ENCODE results near the gene EME2.

EME2 gene

DNA sequence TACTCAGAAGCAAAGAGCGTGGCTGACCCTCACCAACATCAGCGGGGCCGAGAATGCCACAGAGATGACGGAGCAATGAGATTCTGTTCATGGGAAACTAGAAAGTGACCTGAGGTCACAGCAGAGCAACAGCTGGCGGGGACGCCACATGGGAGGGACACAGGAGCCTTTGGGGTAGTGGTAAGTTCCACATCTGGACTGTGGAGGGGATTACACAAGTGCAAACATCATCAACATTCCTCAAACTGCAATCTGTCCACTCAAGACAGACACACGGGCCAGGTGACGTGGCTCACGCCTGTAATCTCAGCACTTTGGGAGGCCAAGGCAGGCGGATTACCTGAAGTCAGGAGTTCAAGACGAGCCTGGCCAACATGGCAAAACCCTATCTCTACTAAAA, 42.9 kb downstream of the EME2 start:
- ChIA-PET CTCF (interaction anchor here (0.7 kb wide), 1 partner anchor 270 kb away, joined by 4 read pairs; no protein-coding TSS in a partner anchor), POLR2A (ENCODE audit: low non-redundant PET) (interaction anchor here (0.6 kb wide), 1 partner anchor 39 kb away, joined by 5 read pairs; no protein-coding TSS in a partner anchor)
- H3K27ac ChIP-seq: peak overlapping the region; percentile 24; the same call in 1 of the 2 replicates
- TF ChIP-seq, protein P1, sequence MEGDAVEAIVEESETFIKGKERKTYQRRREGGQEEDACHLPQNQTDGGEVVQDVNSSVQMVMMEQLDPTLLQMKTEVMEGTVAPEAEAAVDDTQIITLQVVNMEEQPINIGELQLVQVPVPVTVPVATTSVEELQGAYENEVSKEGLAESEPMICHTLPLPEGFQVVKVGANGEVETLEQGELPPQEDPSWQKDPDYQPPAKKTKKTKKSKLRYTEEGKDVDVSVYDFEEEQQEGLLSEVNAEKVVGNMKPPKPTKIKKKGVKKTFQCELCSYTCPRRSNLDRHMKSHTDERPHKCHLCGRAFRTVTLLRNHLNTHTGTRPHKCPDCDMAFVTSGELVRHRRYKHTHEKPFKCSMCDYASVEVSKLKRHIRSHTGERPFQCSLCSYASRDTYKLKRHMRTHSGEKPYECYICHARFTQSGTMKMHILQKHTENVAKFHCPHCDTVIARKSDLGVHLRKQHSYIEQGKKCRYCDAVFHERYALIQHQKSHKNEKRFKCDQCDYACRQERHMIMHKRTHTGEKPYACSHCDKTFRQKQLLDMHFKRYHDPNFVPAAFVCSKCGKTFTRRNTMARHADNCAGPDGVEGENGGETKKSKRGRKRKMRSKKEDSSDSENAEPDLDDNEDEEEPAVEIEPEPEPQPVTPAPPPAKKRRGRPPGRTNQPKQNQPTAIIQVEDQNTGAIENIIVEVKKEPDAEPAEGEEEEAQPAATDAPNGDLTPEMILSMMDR (conservative IDR thresholded peaks at IDR 0.05; ENCODE audit: low read depth): no peak
- DNase-seq (ENCODE audit: low spot score): no peak

DNA sequence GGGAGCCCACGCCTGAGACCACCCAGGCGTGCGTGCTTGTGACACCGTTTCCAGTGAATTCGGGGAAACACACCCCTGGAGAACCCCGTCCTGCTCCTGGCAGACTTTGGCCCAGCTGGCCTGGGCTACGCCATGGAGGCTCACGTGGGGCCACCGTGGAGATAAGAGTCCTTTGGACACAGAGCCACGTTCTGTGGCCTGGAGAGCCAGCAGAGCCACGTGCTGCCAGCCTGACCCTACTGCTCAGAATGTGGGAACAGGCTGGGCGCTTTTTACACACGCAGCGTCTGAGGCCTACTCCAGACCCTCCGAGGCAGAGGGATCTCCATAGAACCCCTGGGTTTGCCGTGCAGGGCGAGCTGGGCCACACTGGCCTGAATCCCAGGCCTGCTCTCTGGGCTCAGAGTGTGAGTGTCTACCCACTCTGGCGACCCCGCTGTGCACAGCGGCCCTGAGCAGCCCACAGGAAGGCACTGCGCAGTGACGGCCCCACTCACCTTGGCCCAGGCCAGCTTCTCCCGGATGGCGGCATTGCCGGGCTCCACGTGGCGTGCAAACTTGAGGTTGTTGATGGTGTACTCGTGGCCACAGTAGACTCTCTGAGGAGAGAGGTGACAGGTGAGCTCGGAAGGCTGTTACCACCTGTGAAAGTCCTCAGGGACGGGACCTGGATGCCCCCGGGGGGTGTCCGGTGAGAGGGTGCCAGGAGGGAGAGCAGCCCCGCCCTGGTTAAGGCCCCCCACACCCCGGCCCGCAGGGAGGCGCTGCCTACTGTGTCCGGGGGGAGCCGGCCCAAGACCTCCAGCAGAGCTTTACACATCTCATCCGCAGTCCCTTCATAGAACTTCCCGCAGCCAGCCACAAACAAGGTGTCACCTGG, 44.0 kb downstream of the EME2 start:
- ChIA-PET CTCF (no interaction called here), POLR2A (ENCODE audit: low non-redundant PET) (interaction anchor here (0.5 kb wide), 1 partner anchor 26 kb away, joined by 4 read pairs; no protein-coding TSS in a partner anchor)
- DNase-seq (ENCODE audit: low spot score): no peak
- H3K27ac ChIP-seq: no peak overlapping the region
- TF ChIP-seq, protein P1 (conservative IDR thresholded peaks at IDR 0.05; ENCODE audit: low read depth): no peak

DNA sequence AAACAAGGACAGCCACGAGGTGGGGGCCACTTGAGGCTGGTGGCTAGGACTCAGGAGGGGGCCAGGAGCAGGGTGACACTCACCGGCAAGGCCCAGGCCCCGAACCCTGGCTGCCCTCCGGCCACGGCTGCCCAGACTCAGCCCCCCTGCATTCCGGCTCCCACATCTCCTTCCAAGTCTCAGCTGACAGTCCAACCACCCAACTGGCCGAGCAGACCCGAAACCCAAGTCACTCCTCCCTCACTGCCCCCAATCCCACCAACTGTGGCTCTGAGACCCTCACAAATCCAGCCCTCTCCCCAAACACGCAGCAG, 44.6 kb downstream of the EME2 start:
- CTCF ChIA-PET: no interaction called here

DNA sequence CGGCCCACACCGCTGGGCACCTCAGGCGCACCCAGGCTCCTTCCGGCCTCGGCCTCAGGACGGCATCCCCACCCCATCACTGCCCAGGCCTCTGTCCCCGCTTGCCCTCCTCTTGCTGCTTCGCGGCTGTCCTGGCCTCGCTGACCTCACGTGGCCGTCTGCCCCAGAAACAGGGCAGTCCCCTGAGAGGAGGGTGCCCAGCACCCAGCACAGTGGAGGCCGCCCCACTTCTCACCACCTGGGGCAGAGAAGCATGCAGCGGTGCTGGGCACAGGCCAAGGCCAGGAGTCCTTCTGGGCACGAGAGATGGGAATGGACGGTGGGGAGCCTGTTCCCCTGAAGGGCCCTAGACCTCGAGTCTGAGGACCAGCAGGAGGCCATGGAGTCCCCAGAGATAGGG, 45.1 kb downstream of the EME2 start:
- ChIA-PET POLR2A (ENCODE audit: low non-redundant PET) (no interaction called here), CTCF (no interaction called here)
- TF ChIP-seq, protein P1 (conservative IDR thresholded peaks at IDR 0.05; ENCODE audit: low read depth): no peak
- DNase-seq (ENCODE audit: low spot score): no peak
- H3K27ac ChIP-seq: no peak overlapping the region

More for the DNA sequence above, 44.6 kb downstream of the EME2 start:
- POLR2A ChIA-PET (ENCODE audit: low non-redundant PET): no interaction called here
- H3K27ac ChIP-seq: no peak overlapping the region
- TF ChIP-seq, protein P1 (conservative IDR thresholded peaks at IDR 0.05; ENCODE audit: low read depth): no peak
- no peak for DNase-seq (ENCODE audit: low spot score)

DNA sequence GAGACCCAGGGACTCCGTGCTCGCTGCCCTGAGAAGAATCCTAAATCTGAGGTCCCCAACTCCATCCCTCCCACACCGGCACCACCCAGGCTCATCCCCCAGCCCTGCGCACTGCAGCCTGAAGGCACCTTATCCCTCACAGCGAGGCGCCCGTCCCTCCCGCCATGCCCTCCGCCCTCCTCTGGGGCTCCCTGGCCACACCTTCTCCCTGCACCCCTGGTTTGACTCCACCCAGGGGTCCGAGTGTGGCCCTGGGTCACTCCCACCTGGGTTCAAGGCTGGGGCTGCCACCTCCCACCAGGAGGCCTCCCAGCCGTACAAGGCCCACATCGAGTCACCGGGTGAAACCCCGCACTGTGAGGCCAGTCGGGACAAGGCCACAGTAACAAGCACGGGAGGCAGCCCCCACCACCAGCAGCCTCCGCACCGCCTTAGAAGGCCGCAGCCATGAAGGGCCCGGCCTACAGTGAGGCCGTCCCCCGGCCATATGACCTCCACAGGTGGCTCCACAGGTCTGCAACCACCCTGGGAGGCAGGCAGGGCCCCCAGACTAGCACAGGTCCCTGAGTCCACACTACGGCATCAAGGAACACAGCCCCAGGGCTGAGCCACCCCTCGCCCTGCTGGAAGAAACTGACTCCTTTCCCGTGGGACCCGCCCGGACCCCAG, 45.7 kb downstream of the EME2 start:
- ChIA-PET CTCF (no interaction called here), POLR2A (ENCODE audit: low non-redundant PET) (no interaction called here)
- no peak for DNase-seq (ENCODE audit: low spot score)
- TF ChIP-seq, protein P1 (conservative IDR thresholded peaks at IDR 0.05; ENCODE audit: low read depth): no peak
- H3K27ac ChIP-seq: no peak overlapping the region

DNA sequence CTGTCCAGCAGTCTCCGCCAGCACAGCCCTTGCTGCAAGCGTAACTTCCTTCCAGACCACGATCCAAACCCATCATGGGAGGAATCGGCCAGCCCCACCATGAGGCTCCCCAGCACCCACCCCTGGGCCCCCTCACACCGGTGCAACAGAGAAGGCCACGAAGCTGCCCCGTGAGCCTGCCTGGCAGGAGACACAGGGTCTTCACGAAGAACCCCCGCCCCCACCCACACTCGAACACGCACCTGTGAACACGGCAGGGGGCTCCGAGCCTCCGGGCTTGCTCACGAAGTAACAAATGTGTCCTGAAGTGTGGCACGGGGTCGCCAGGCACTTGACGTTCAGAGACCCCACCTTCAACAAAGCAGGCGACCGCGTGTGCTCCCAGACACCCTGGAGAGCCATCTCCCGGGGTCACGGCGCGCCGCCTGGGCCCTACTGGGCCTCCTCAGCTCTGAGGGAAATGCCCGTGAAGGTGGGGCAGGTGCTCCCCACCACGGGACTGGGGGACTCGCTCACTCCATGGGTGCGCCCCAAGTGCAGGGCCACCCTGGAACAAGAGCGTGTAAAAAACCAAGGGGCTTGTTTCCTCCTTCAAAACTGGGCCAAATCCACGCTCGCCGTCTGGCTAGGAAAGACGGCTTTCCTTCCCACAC, 46.4 kb downstream of the EME2 start:
- ChIA-PET CTCF (no interaction called here), POLR2A (ENCODE audit: low non-redundant PET) (no interaction called here)
- no peak overlapping the region for H3K27ac ChIP-seq
- TF ChIP-seq, protein P1 (conservative IDR thresholded peaks at IDR 0.05; ENCODE audit: low read depth): no peak
- no peak for DNase-seq (ENCODE audit: low spot score)

All from RWPE1 (cell line).